Bronchial epithelial cell (primary cell): ENCODE data around the gene RSRC1. TPM values are rescaled to one million over a fixed set of nuclear protein-coding genes. Genes with fewer than 3 reads are reported as not detected.
"Not testable (repeated sequence)": the region's sequence is repeated elsewhere in the genome, so short reads cannot be mapped to it uniquely, and the experiment has no call there.

Experiments
- DNase-seq: peaks from one replicate; pipeline ENCODE4 v3.0.0-alpha.2; 2010; ENCODE audit warnings: low read depth
- FAIRE-seq: peaks from 2 replicates; lab custom pipeline; 2011; peaks lifted over from hg19 to GRCh38; lab: Jason Lieb, UNC
- H3K27me3 ChIP-seq: 2 replicates; pipeline ENCODE4 v1.5.1; 2011; ENCODE audit warnings: low read length; ENCODE audit not compliant: control insufficient read depth, insufficient read depth
- H3K36me3 ChIP-seq: 2 replicates; pipeline ENCODE4 v1.5.1; 2011; ENCODE audit warnings: low read length; ENCODE audit not compliant: control insufficient read depth, insufficient read depth
- H3K4me3 ChIP-seq: 2 replicates; pipeline ENCODE4 v1.5.1; 2011; ENCODE audit warnings: mild to moderate bottlenecking, low read depth, low read length, control low read depth
- CTCF ChIP-seq: IDR thresholded peaks from 2 replicates; pipeline ENCODE4 v1.5.1; 2011; ENCODE audit warnings: mild to moderate bottlenecking, moderate library complexity, low read length, control low read depth, inconsistent platforms; ENCODE audit not compliant: insufficient read depth, severe bottlenecking
- total RNA-seq: library from RNA; depleted of rRNA; stranded (reverse); fragments of >200 nt; gene quantifications from 2 replicates; pipeline ENCODE4 v1.2.1, GENCODE V29; 2014

Gene RSRC1
- total RNA-seq, 1 donor from 2014 or later: 20.8 TPM

GRCh38 chr3:158111861-158112260 lies 2.0 kb downstream of the RSRC1 start:
- Histone ChIP-seq H3K27me3 (peaks cover 9% of the 10 kb centered on the region), H3K4me3 (no peak overlapping the region), H3K36me3 (no peaks in the 10 kb centered on the region)
- TF ChIP-seq CTCF: no peak
- no peak for DNase-seq
- FAIRE-seq: no peak

- not testable (repeated sequence) for H3K4me3 ChIP-seq, FAIRE-seq, H3K27me3 ChIP-seq, DNase-seq, H3K36me3 ChIP-seq
These were observed 3.7 kb downstream of the RSRC1 start for GRCh38 chr3:158113595-158113994.

- Histone ChIP-seq H3K36me3 (no peaks in the 10 kb centered on the region), H3K4me3 (no peak overlapping the region), H3K27me3 (no peaks in the 10 kb centered on the region)
- no peak for FAIRE-seq
- DNase-seq: no peak
- no peak for TF ChIP-seq CTCF
These were observed 10.4 kb downstream of the RSRC1 start for GRCh38 chr3:158120330-158120729.

- DNase-seq (no peak), FAIRE-seq (no peak)
- Histone ChIP-seq H3K4me3 (no peak overlapping the region), H3K27me3 (no peaks in the 10 kb centered on the region), H3K36me3 (no peaks in the 10 kb centered on the region)
- no peak for TF ChIP-seq CTCF
These were observed 11.4 kb downstream of the RSRC1 start for GRCh38 chr3:158121295-158121694.

GRCh38 chr3:158122721-158123120 lies 12.8 kb downstream of the RSRC1 start:
- H3K36me3 ChIP-seq, DNase-seq, H3K4me3 ChIP-seq, H3K27me3 ChIP-seq, FAIRE-seq: not testable (repeated sequence)

- peak; percentile 79 for DNase-seq
- Histone ChIP-seq H3K27me3 (no peaks in the 10 kb centered on the region), H3K4me3 (no peak overlapping the region), H3K36me3 (no peaks in the 10 kb centered on the region)
- peak; percentile 70 for FAIRE-seq
- no peak for TF ChIP-seq CTCF
These were observed 17.6 kb downstream of the RSRC1 start for GRCh38 chr3:158127250-158128219.

- FAIRE-seq: no peak
- H3K27me3 ChIP-seq: no peaks in the 10 kb centered on the region
- no peak overlapping the region for H3K4me3 ChIP-seq
- DNase-seq: no peak
- TF ChIP-seq CTCF: no peak
- no peaks in the 10 kb centered on the region for H3K36me3 ChIP-seq
These were observed 18.9 kb downstream of the RSRC1 start for GRCh38 chr3:158128755-158129154.
